Osteoblast (primary cell): Measurements from ENCODE around the gene PRMT2. TPM values are rescaled to one million over a fixed set of nuclear protein-coding genes. Genes with fewer than 3 reads are reported as not detected.

Experiments used
- DNase-seq: peaks from one replicate; pipeline ENCODE4 v3.0.0; 2011; ENCODE audit warnings: low spot score, mixed read lengths; ENCODE audit not compliant: insufficient read length; ENCODE audit errors: missing footprints
- H2AFZ ChIP-seq: 2 replicates; pipeline ENCODE4 v1.6.0; 2011; ENCODE audit warnings: mild to moderate bottlenecking, low read length
- H3K27ac ChIP-seq: 2 replicates; pipeline ENCODE4 v1.5.1; 2011; ENCODE audit warnings: mild to moderate bottlenecking, low read depth, low read length, moderate library complexity
- H3K27me3 ChIP-seq: 2 replicates; pipeline ENCODE4 v1.6.0; 2012; ENCODE audit warnings: mild to moderate bottlenecking, control low read depth, inconsistent platforms, low read length, moderate library complexity; ENCODE audit not compliant: insufficient read depth
- H3K36me3 ChIP-seq: 2 replicates; pipeline ENCODE4 v1.5.1; 2011; ENCODE audit warnings: mild to moderate bottlenecking, low read length, control low read depth, moderate library complexity; ENCODE audit not compliant: insufficient read depth
- H3K4me1 ChIP-seq: 2 replicates; pipeline ENCODE4 v1.5.1; 2011; ENCODE audit warnings: mild to moderate bottlenecking, low read length, control low read depth, moderate library complexity; ENCODE audit not compliant: insufficient read depth
- H3K4me2 ChIP-seq: 2 replicates; pipeline ENCODE4 v1.6.0; 2011; ENCODE audit warnings: mild to moderate bottlenecking, low read length; ENCODE audit not compliant: insufficient read depth
- H3K4me3 ChIP-seq: fragments of 200-600 bp; sonication (generic); 3 replicates; pipeline ENCODE4 v1.5.1; 2012; ENCODE audit warnings: mild to moderate bottlenecking, low read length, inconsistent platforms; ENCODE audit not compliant: insufficient read depth
- H3K79me2 ChIP-seq: 2 replicates; pipeline ENCODE4 v1.6.0; 2012; ENCODE audit warnings: mild to moderate bottlenecking, low read length, control low read depth, inconsistent platforms; ENCODE audit not compliant: insufficient read depth
- H3K9me3 ChIP-seq: 2 replicates; pipeline ENCODE4 v1.5.1; 2011; ENCODE audit warnings: low read depth, low read length, control low read depth
- H4K20me1 ChIP-seq: 2 replicates; pipeline ENCODE4 v1.6.0; 2012; ENCODE audit warnings: mild to moderate bottlenecking, low read length, control low read depth; ENCODE audit not compliant: insufficient read depth
- CTCF ChIP-seq: IDR thresholded peaks from 2 replicates; pipeline ENCODE4 v1.5.1; 2011; ENCODE audit warnings: mild to moderate bottlenecking, low read depth, low read length, moderate library complexity; ENCODE audit errors: extremely low read depth
- total RNA-seq: library from RNA; depleted of rRNA; stranded (reverse); fragments of >200 nt; gene quantifications from 2 replicates; pipeline ENCODE4 v1.2.3, GENCODE V29; 2012

PRMT2 gene
- total RNA-seq, 1 donor: 134 TPM

- no peak for DNase-seq
- Histone ChIP-seq H3K4me2 (no peak overlapping the region), H3K4me3 (no peak overlapping the region), H4K20me1 (no peaks in the 10 kb centered on the region), H3K36me3 (no peaks in the 10 kb centered on the region), H3K4me1 (peaks cover 4% of the 10 kb centered on the region), H3K79me2 (no peaks in the 10 kb centered on the region), H3K27ac (no peak overlapping the region), H3K9me3 (peaks cover 13% of the 10 kb centered on the region), H2AFZ (peak overlapping the region; percentile 60), H3K27me3 (no peaks in the 10 kb centered on the region)
- TF ChIP-seq CTCF: no peak
Measured at GRCh38 chr21:46622226-46622625, 13.2 kb upstream of the PRMT2 start.

DNA sequence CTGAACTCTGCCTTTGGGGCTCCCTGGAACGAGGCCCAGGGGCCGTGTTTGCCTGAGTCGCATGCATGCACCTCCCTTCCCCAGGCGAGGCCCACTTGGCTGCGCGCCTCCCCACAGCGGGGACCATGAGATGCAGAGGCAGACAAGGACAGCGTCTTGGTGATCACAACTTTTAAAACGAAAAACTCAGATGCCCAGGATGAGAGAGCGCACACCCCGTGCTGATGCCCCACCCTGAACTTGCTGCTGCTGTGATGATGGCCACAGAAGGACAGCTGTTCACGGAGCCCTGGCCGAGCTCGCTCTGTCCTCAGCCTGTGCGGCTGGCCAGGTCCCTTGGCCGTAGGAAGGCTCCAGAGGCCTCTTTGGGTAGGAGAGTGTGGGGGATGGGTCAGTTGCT, 11.4 kb upstream of the PRMT2 start:
- Histone ChIP-seq H3K27me3 (no peaks in the 10 kb centered on the region), H3K9me3 (peaks cover 13% of the 10 kb centered on the region), H3K27ac (no peak overlapping the region), H3K4me1 (peaks cover 4% of the 10 kb centered on the region), H3K4me3 (no peak overlapping the region), H3K79me2 (no peaks in the 10 kb centered on the region), H3K36me3 (no peaks in the 10 kb centered on the region), H4K20me1 (no peaks in the 10 kb centered on the region), H2AFZ (no peak overlapping the region), H3K4me2 (no peak overlapping the region)
- no peak for DNase-seq
- TF ChIP-seq CTCF: no peak

DNA sequence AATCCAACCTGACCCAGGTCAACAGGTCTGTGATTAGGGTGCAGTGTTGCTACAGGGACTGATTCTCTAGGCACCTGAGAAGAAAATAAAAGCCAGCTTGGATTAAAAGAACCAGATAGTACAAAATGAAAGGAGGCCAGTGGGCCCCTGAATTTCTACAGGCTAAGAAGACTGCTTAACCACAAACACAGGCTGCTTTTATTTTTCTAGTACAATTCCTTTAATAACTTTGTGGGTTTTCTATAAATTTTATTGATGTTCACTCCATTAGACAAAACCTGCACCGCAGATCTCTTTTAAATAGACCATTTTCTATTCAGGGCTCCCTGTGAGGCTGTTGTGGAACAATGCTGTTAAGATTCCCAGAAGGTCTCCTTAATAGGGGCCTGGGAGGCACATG, 9.7 kb upstream of the PRMT2 start:
- DNase-seq: no peak
- no peak for TF ChIP-seq CTCF
- H3K4me1 ChIP-seq: no peaks in the 10 kb centered on the region

DNA sequence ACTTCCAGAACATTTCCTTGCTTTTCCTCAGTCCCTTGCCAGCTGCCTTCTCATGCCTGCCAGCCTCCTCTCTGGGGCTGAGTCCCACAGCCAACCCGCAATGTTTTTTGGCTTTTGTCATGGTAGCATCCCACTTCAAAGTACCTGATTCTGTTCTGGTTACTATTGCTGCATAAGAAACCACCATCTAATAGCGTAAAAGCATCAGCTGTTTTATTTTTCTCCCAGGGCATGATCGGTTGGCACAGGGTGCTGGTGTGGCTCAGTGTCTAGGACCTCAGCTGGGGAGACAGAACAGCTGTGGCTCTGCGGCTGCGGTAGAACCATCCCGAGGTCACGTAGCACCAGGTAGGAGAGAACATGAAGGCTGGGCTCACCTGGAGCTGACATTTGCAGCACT, 8.9 kb upstream of the PRMT2 start:
- Histone ChIP-seq H3K36me3 (no peaks in the 10 kb centered on the region), H3K4me1 (no peaks in the 10 kb centered on the region), H3K4me2 (no peak overlapping the region), H3K27ac (no peak overlapping the region), H4K20me1 (no peaks in the 10 kb centered on the region), H3K27me3 (no peaks in the 10 kb centered on the region), H3K79me2 (no peaks in the 10 kb centered on the region), H3K4me3 (no peak overlapping the region), H2AFZ (no peak overlapping the region), H3K9me3 (peaks cover 6% of the 10 kb centered on the region)
- DNase-seq: no peak
- TF ChIP-seq CTCF: no peak

More for the DNA sequence above, 9.7 kb upstream of the PRMT2 start:
- Histone ChIP-seq H4K20me1 (no peaks in the 10 kb centered on the region), H2AFZ (no peak overlapping the region), H3K4me3 (no peak overlapping the region), H3K27ac (no peak overlapping the region), H3K79me2 (no peaks in the 10 kb centered on the region), H3K27me3 (no peaks in the 10 kb centered on the region), H3K36me3 (no peaks in the 10 kb centered on the region), H3K9me3 (peaks cover 9% of the 10 kb centered on the region), H3K4me2 (no peak overlapping the region)
